GM21447 (cell line): ENCODE measurements around the gene SLC38A1.
"Not testable (repeated sequence)": the region's sequence is repeated elsewhere in the genome, so short reads cannot be mapped to it uniquely, and the experiment has no call there.

Experiments
- ATAC-seq: cut with Tn5 transposase; IDR thresholded peaks from one replicate; pipeline ENCODE4 v1.9.1; 2021; ENCODE audit not compliant: unreplicated experiment

Gene SLC38A1

DNA sequence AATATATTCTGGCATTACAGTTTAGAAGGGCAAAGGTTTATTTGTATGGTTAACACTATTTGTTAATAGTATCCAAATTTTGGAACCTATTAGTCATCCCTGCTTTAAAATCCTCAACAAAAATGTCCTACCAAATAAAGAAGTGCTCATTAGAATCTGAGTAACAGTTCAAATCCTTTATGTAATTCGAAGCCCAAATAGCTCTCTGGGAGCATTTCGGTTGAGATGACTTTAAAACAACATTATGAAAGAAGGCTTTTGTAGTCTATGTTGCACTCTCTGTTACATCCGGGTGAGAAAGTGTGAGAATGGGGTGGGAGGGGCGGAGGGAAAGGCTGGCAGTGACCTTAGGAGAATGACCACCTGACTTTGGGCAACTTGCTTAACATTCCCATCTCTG lies 59.7 kb downstream of the SLC38A1 start:
- ATAC-seq = no peak

DNA sequence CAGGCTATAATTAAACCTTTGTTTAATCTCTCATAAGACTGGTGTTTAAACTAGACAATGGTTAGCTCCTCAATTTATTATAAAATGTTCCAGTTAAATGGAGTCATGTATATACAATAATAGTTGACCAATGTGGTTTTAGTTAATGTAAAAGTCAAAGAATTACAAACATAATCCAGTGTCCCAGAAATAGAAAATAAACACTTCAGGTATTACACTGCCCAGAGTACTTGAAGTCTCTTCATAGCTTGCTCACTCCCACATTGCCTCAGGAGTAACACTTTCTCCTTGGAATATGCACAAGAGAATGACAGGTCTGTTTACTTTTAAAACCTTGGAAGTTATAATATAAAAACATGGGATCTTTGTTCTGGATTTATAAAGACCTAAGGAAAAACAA lies 60.5 kb downstream of the SLC38A1 start:
- no peak for ATAC-seq

DNA sequence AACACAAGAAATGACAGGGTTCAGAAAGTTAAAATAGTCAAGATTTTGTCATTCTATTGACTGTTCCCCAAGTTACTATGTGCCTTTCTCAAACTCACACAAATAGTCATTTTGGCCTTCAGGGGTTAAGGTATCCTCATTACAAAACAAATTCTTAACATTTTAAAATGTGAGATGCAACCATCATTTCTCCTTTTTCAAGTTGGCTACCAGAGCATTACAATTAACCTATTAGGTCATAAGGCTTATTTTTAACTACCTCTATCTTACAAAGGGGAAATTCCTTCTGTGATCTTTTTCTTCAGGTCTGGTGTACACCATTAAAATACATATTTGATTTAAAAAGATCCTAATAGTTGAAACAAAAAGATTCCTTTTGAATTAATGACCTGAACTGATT lies 61.2 kb downstream of the SLC38A1 start:
- ATAC-seq = no peak

DNA sequence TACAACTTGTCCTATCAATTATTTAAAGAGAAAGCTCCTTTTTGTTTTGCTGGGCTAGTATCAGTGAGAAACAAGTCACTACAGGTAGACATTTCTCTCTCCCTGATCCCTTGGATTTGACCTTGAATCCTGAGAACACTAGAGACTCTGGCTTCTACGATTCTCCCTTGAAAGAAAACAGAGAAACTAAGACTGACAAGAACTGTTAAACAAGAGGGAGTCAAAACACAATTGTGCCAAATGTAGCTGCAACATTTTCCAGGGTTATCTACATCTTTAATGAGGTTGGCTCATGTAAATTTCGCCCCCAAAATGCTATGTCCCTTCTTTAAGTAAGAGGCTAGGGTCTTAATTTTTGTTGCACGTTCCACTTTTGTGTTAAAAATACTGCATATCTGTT lies 62.4 kb downstream of the SLC38A1 start:
- ATAC-seq = no peak

DNA sequence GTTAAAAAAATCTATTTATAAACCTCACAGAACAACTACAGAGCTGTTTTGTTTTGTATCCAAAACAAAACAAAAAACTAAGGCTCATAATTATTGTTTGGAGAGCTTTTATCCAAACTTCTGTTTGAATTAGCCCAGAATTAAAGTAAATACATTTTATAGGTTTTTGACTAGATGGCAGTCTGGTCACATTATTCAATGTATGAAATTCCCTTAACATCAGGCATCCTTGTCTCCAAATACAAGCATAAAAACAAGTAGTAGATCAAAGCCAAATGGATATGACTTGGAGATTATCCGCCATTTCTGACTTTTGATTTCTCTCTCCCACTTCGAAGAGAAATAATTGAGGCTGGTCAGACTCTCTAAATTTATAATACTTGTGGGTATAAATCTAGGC lies 63.5 kb downstream of the SLC38A1 start:
- no peak for ATAC-seq

DNA sequence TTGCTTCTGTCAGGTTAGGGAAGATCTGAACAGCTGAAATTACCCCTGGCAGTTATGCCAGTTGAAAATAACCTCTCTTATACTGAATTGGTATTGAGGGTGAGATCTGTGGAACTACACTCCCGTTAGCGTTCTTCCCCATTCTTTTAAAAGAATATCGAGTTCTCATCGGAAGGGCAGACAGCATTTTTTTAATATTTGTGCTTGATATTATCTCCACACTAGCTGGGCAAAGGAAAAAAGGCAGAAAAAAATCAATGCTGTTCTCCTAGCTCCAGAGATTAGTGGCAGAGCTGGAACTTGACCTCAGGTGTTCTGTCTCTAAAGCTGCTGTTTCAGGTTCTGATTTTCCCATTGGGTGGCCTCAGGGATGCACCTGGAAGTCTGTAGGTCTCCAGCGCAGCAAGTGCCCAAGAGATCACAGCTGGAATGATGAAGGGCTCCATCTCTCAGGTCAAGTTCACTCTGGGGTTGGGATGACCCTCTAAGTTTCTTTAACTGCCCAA lies 67.5 kb downstream of the SLC38A1 start:
- no peak for ATAC-seq

DNA sequence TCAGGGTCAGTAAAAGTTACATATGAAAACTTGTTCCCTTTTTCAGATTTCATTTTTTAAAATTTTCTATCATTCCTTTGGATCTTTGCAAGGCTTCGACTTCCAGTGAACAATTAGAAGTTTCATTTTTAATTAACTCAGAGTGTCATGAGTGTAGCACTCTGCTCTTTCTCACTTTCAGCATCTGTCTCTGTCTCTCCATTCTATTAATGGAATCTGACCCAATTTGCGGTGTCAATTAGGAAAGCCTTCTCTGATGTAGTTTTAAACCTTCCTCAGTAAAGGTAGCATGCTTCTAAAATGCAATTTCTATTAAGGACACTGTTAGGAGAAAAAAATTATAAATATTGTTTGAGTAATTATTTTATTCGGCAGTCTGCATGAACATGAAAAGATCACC lies 68.3 kb downstream of the SLC38A1 start:
- no peak for ATAC-seq

DNA sequence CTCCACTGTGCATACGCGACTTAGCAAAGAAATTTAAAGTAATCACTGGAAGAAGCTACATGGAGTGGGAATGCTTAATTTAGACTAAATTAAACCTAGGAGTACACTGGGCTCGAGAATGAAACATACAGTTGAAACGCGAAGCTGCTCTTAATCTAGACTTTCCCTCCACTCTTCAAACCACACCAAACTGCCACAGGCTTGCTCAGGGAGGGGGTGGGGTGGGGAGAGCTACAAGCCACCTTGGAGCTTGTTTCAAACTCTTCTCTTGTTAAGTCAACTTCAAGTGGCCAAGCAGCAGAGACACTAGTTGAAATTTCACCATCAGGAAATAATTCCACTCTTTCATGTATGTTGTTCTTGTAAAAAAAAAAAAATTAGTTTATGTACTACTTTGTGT lies 69.9 kb downstream of the SLC38A1 start:
- ATAC-seq = no peak

DNA sequence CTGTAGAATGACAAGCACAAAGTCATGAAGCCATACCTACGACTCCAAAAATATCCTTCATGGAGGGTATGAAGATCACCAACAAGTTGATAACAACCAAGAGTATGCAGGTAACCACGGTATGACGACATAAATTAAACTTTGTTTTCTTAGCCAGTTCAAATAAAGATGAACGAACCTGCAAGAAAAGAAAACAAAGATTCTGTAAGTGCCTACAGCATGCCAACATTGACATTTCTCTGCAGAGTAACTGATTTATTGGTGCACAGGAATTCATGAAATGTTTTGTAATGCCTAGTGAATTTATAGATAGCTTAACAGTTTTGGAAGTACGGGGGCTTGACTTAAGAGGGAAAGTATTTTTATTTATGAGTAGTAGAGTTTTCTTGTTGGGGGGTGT lies 71.0 kb downstream of the SLC38A1 start:
- no peak for ATAC-seq

DNA sequence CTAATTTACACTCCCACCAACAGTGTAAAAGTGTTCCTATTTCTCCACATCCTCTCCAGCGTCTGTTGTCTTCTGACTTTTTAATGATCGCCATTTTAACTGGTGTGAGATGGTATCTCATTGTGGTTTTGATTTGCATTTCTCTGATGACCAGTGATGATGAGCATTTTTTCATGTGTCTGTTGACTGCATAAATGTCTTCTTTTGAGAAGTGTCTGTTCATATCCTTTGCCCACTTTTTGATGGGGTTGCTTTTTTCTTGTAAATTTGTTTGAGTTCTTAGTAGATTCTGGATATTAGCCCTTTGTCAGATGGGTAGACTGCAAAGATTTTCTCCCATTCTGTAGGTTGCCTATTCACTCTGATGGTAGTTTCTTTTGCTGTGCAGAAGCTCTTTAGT lies 78.3 kb downstream of the SLC38A1 start:
- not testable (repeated sequence) for ATAC-seq

DNA sequence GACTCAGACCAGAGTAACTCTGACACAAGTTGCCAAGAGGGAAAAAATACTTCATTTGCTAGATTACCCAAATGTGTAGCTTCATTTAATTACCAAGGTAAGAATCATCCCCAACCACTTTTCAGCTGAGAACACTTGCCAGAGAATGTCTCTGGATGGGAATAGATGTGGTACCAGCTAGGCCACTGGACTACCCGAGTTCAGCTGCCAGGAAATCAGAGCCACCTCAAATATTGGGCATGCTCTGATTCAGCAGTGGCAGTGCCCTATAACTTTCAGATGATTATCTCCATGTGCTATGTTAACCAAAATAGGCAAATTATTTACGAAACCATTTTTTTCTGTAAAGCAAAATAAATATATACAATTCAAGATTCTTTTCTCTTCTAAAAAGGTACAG lies 80.7 kb downstream of the SLC38A1 start:
- no peak for ATAC-seq

DNA sequence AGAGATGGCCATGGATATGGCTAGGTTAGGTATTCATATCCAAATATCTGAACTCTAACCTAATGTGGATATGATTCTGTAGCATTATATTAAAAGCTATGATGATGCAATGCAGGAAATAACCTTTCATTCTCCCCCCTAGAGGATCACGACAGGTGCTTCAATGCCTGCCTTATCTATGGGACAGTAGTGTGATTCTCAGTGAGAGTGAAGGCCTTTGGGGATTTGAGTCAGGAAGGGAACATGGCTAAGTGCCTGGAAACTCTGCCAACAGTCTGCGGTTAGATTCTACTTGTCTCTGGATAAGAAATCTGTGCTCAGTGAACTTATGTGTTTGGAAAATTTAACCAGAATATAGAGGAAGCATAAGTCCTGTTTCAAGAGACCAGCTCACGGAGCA lies 81.8 kb downstream of the SLC38A1 start:
- no peak for ATAC-seq

DNA sequence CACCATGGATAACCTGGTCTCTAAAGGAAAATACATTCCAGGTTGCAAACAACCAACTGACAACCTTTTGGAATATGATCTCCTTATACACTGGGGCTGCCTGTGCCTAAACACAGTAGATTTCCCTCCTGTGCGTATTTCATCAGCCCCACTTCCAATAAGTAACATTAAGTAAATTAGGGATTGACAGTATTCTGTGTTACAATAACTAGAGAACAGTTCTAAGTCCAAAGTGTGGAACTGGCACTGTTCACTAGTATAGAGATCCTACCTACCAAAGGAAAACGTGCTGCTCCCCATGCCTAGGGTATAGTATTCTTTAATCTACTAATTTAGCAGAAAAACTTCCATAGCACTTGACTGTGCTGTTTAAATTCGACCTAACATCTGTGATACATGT lies 82.8 kb downstream of the SLC38A1 start:
- no peak for ATAC-seq

DNA sequence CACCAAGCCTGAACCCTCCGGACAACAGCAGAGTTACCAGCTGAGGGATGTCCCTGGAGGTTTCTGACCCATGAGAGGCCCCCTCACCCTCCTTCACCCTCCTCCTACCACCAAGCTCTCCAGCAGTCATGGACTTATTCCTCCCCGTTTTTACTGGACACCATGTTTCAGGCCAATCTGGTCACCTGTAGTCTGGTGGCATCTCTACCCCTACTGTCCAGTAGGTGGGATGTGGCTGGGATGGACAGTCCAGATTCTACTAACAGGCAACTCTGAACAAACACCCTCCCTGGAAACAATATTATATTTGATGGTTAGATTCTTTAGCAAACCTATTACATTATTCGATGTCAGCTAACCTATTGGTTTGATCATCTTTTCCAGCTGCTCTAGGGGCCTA lies 83.2 kb downstream of the SLC38A1 start:
- no peak for ATAC-seq

DNA sequence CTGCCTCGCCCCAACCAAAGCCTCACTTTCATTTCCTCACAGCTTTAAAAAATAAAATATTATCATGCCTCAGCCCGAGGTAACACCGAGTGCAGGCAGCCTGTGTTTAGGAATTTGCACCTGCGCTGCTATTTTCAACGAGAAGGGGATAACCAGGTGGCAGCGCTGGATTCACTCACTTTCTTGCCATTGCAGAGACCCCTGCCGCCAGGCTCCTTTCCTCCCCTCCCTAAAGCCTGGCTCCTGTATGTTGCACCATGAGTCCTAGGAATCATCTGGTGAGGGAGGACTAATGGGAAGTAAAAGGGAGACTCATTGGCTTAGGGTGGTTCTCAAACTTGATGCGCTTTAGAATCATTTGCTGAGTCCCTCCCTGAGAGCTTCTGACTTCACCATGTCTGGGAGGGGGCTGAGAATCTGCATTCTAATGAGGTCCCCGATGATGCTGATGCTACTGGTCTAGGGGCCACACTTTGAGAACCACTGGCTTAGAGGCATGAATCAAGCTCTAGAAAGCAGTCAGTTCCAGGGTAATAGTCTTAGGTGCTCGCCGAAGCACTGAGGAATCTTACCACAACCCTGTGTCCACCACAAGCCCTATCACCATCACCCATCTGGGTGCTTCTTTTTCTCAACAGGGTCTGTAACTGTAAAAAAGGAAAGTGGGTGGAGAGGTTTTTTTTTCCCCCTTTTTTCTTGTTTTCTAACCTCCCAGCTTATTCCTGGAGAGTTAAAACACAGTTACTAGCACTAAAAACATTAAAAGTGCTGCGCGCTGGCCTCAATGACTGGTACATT lies 83.8 kb downstream of the SLC38A1 start:
- ATAC-seq = no peak

DNA sequence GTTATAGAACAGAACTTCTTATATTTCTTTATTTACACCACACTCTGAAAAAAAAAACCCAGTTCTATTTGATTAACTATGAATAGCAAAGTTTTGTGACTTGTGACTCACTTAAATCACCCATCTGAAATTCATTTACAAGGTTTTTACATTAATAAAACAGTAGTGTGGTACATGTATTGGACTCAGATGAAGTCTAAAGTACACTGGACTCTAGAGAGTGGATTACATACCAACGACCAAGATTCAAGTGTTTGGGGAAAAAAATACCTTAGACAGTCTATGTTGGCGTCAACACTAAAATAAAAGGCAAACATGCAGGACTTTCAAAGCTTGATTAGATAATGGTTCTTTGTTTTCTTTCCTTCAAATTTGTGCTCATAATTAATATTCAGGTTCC lies 85.7 kb downstream of the SLC38A1 start:
- ATAC-seq = no peak

DNA sequence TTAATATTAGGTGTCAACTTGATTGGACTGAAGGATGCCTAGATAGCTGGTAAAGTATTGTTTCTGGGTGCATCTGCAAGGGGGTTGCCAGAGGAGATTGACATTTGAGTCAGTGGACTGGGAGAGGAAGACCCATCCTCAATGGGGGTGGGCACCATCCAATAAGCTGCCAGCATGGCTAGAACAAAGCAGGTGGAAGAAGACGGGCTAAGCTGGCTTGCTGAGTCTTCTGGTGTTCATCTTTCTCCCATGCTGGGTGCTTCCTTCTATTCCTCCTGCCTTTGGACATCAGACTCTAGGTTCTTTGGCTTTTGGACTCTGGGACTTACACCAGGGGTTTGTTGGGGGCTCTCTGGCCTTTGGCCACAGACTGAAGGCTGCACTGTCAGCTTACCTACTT lies 87.4 kb downstream of the SLC38A1 start:
- ATAC-seq = no peak

DNA sequence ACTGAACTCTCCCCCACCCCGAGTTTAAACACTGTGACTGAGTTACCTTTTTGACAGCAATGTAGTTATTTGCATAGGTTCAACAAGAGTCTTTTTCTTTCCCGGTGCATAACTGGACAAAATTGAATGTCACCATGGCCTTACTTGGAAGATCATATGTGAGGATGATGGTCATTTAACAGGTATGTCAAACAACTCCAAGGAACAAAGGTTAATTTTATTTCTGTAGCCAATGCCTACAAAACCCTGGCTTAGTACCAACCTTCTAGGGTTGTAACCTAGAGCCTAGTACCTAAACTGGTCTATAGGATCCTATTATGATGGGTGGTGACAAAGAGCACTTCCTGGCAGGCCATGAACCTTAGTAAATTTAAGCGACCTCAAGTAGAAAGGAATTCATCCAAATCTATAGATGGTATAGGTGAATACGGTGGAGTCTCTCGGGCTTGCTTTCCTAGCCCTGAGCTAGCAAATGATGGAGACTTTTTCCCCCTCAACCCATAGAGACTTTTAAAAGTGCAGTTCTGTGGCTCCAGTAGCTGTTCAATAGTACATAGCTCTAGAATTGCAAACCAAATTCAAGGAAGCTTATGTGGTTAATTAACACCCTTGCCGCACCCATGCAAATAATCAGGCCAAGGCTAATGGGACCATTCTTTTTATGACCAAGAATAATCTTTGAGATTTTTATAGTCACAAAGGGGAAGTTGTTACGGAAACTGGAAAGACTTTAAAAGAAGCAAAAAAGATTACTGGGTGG lies 89.0 kb downstream of the SLC38A1 start:
- peak; percentile 52 for ATAC-seq

DNA sequence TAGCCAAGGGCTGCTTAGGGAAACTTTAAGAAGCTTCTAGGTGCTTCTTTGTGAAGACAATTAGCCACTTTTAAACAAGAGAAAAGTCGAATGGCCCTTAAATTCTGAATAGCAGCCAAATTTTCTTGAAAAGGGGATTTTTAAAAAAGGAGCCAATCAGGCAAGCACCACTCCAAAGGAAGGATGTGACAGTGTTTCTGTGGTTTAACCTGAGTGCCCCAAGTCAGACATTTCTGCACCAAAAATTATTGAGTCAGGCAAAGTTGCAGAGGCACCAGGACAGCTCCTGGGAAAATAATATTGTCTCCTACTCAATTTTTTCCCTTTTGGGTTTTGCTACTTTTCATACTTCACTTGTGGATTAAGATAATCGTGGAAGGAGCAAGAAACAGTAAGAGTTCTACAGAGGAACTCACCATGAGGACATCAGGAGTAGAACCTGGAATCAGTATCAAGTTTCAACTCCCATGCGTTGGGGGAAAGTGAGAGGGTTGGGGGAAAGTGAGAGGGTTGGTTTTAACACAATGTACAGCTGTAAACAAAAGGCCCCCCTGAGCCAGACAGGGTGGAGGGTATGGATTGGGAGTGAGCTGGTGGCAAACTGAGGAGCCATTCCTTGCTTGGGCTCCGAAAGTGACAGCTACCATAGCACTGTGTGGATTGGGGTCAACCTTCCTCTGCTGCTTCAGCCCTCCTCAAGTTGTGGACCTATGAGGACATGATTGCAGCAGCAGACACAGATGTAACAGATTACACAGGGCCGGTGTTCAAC lies 90.8 kb downstream of the SLC38A1 start:
- no peak for ATAC-seq

DNA sequence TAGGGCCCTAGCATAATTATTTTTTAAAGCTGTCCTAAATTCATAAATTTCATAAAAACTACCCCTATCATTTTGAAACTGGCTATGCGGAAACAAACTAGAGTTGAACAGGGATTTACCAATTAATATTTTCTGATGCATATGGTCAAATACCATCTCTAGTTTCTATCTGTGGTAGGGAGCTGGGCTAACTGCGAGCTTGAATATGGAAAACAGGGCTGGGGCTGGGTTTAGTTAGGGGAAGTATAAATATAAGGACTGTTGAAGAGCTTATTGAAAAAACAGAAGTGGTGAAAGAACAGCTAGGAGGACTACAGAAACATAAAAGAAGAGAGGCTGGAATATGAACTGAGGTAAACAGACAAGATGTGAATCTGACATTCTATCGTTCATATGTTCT lies 91.8 kb downstream of the SLC38A1 start:
- no peak for ATAC-seq

DNA sequence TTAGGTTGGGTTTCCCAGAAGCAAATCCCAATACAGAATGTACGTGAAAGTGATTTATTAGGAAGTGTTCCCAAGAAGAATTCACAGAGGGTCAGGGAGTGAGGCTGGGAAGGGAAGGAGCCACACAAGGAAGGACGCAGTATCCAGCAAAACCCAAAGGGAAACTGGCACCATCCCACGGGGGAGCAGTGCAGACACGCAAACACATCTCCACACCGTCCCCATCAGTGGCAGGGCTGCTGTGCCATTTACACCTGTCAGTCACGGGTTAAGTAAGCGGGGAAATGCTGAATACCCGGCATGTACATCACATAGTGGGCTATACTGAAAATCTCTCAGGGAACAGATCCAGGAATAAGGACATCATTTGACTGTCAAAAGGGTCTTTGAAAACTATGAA lies 93.9 kb downstream of the SLC38A1 start:
- ATAC-seq = no peak
